ENCODE results near the gene HCFC1R1. TPM values are rescaled to one million over a fixed set of nuclear protein-coding genes. Genes with fewer than 3 reads are reported as not detected.

The HCFC1R1 gene
- total RNA-seq, 1 experiment from 2014 or later = 76.0 TPM

- Mint-ChIP-seq H3K4me1 (peaks cover 21% of the 10 kb centered on the region), H3K4me3 (no peak overlapping the region), H3K9me3 (no peaks in the 10 kb centered on the region), H3K27me3 (ENCODE audit: low read depth) (peaks cover 9% of the 10 kb centered on the region), H3K27ac (no peak overlapping the region), H3K36me3 (no peaks in the 10 kb centered on the region)
- no peak for ATAC-seq
- CTCF ChIA-PET = interaction anchor here (0.6 to 11.1 kb wide), 7 partner anchors 11 to 108 kb away, joined by 3 to 152 read pairs (median 4); partner anchors contain the start of gene ZSCAN10
- POLR2A ChIA-PET = interaction anchor here (0.6 kb wide), 1 partner anchor 240 kb away, joined by 6 read pairs; no protein-coding TSS in a partner anchor
- DNase-seq (ENCODE audit: low spot score) = no peak
- TF ChIP-seq GABPB1 (CRISPR knock-in tag; IDR thresholded peaks at IDR 0.05) = peak; percentile 79
- TF ChIP-seq KAT7 (CRISPR knock-in tag; IDR thresholded peaks at IDR 0.05; ENCODE audit: borderline replicate concordance) = no peak
Measured at GRCh38 chr16:3042376-3042775, 18.6 kb upstream of the HCFC1R1 start.

GRCh38 chr16:3038896-3039295 lies 15.2 kb upstream of the HCFC1R1 start:
- DNase-seq (ENCODE audit: low spot score) (no peak), ATAC-seq (no peak)
- H3K36me3 Mint-ChIP-seq = no peaks in the 10 kb centered on the region
- H3K4me3 Mint-ChIP-seq = no peak overlapping the region
- TF ChIP-seq ZNF416 (CRISPR knock-in tag; IDR thresholded peaks at IDR 0.05) = no peak
- no peak for TF ChIP-seq GTF2I (CRISPR knock-in tag; conservative IDR thresholded peaks at IDR 0.05)
- no peak for TF ChIP-seq E2F1 (CRISPR knock-in tag; IDR thresholded peaks at IDR 0.05)
- TF ChIP-seq GRHL2 (CRISPR knock-in tag; IDR thresholded peaks at IDR 0.05; ENCODE audit: insufficient replicate concordance, severe bottlenecking) = no peak
- peaks cover 3% of the 10 kb centered on the region; the same call in 1 of the 2 replicates for H3K27me3 Mint-ChIP-seq (ENCODE audit: low read depth)
- no peaks in the 10 kb centered on the region for H3K9me3 Mint-ChIP-seq
- peaks cover 23% of the 10 kb centered on the region for H3K4me1 Mint-ChIP-seq
- ChIA-PET CTCF (interaction anchor here (0.6 to 11.1 kb wide), 10 partner anchors 8 to 123 kb away, joined by 3 to 152 read pairs (median 4); partner anchors contain the start of gene TNFRSF12A), POLR2A (interaction anchor here (0.7 to 1.6 kb wide), 5 partner anchors 9 to 64 kb away, joined by 4 to 6 read pairs (median 4); no protein-coding TSS in a partner anchor)
- no peak overlapping the region for H3K27ac Mint-ChIP-seq

- ChIA-PET CTCF (interaction anchor here (1.0 to 11.1 kb wide), 8 partner anchors 7 to 109 kb away, joined by 3 to 152 read pairs (median 5); partner anchors contain the start of gene TNFRSF12A), POLR2A (interaction anchor here (0.6 to 1.6 kb wide), 6 partner anchors 9 to 64 kb away, joined by 4 to 10 read pairs (median 4); no protein-coding TSS in a partner anchor)
- no peaks in the 10 kb centered on the region for H3K9me3 Mint-ChIP-seq
- no peaks in the 10 kb centered on the region for H3K36me3 Mint-ChIP-seq
- peaks cover 3% of the 10 kb centered on the region; the same call in 1 of the 2 replicates for H3K27me3 Mint-ChIP-seq (ENCODE audit: low read depth)
- TF ChIP-seq HMGXB4 (CRISPR knock-in tag; IDR thresholded peaks at IDR 0.05) (0 out of 2 replicates have a peak, but pooled peaks have one; percentile 6), ZSCAN18 (CRISPR knock-in tag; IDR thresholded peaks at IDR 0.05) (no peak), FOXJ3 (CRISPR knock-in tag; IDR thresholded peaks at IDR 0.05; ENCODE audit: borderline replicate concordance) (no peak), ZNF232 (CRISPR knock-in tag; IDR thresholded peaks at IDR 0.05) (no peak), GABPB1 (CRISPR knock-in tag; IDR thresholded peaks at IDR 0.05) (peak; percentile 96), GRHL2 (CRISPR knock-in tag; IDR thresholded peaks at IDR 0.05; ENCODE audit: insufficient replicate concordance, severe bottlenecking) (no peak), MAX (CRISPR knock-in tag; IDR thresholded peaks at IDR 0.05) (peak; percentile 6; the same call in 1 of the 2 replicates), ETV6 (CRISPR knock-in tag; IDR thresholded peaks at IDR 0.05) (no peak), NFYB (CRISPR knock-in tag; conservative IDR thresholded peaks at IDR 0.05; ENCODE audit: low read depth) (no peak), ATF3 (CRISPR knock-in tag; conservative IDR thresholded peaks at IDR 0.05) (peak; percentile 80; the same call in 1 of the 2 replicates), ATF6 (CRISPR knock-in tag; IDR thresholded peaks at IDR 0.05) (no peak), ZMAT4 (CRISPR knock-in tag; IDR thresholded peaks at IDR 0.05) (no peak)
- no peak overlapping the region for H3K4me3 Mint-ChIP-seq
- H3K4me1 Mint-ChIP-seq = peaks cover 23% of the 10 kb centered on the region
- 0 out of 2 replicates have a peak overlapping the region, but pooled peaks have one; percentile 53 for H3K27ac Mint-ChIP-seq
- peak; percentile 31 for ATAC-seq
- peak; percentile 71 for DNase-seq (ENCODE audit: low spot score)
Measured at GRCh38 chr16:3038256-3038655, 14.5 kb upstream of the HCFC1R1 start.
